SJSA1 (cell line): ENCODE measurements around the gene ULK4. TPM values are rescaled to one million over a fixed set of nuclear protein-coding genes. Genes with fewer than 3 reads are reported as not detected.
"Not testable (repeated sequence)": the region's sequence is repeated elsewhere in the genome, so short reads cannot be mapped to it uniquely, and the experiment has no call there.

Source experiments
- DNase-seq, 2 experiments: peaks; one replicate each; pipeline ENCODE4 v3.0.0-alpha.2; 2015 to 2020; ENCODE audit warnings: low spot score in 2 of 2, low read depth in 1 of 2
- H3K27ac ChIP-seq: fragments of 250-450 bp; sonication (Bioruptor Pico); 2 replicates; pipeline ENCODE4 v1.5.1; 2020; ENCODE audit warnings: mild to moderate bottlenecking, moderate library complexity
- H3K27me3 ChIP-seq: fragments of 250-450 bp; sonication (Bioruptor Pico); replicated peaks from 2 replicates; pipeline ENCODE4 v1.5.1; 2020; ENCODE audit warnings: mild to moderate bottlenecking, moderate library complexity
- H3K36me3 ChIP-seq: fragments of 250-450 bp; sonication (Bioruptor Pico); 2 replicates; pipeline ENCODE4 v1.5.1; 2020; ENCODE audit warnings: mild to moderate bottlenecking
- H3K4me1 ChIP-seq: fragments of 250-450 bp; sonication (Bioruptor Pico); replicated peaks from 2 replicates; pipeline ENCODE4 v1.6.1; 2021; ENCODE audit warnings: mild to moderate bottlenecking
- H3K4me3 ChIP-seq: fragments of 250-450 bp; sonication (Bioruptor Pico); 2 replicates; pipeline ENCODE4 v1.5.1; 2020; ENCODE audit warnings: mild to moderate bottlenecking
- H3K9me3 ChIP-seq: fragments of 250-450 bp; sonication (Bioruptor Pico); replicated peaks from 2 replicates; pipeline ENCODE4 v1.5.1; 2020; ENCODE audit warnings: mild to moderate bottlenecking
- total RNA-seq: library from RNA; depleted of rRNA; stranded (reverse); fragments of >200 nt; shearing (Covaris generic); gene quantifications from 2 replicates; pipeline ENCODE4 v1.2.3, GENCODE V29; 2014

The ULK4 gene
- total RNA-seq, 1 experiment from 2014 or later: 10.9 TPM

DNA sequence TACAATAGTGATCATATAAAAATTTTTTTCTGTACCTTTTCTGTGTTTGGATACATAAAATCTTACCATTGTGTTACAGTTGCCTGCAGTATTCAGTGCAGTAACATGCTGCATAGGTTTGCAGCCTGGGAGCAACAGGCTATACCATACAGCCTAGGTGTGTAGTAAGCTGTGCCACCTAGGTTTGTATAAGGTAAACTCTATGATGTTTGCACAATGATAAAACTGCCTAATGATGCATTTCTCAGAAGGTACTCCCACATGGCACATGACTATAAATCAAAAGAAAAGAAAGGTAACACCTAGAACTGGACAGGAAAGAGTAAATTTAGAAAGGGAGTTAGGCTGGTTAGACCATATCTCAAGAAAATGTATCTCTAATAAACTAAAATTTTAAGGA is 293.5 kb downstream of the ULK4 start:
- no peak overlapping the region for H3K27ac ChIP-seq
- no peaks in the 10 kb centered on the region for H3K36me3 ChIP-seq
- 0 out of 2 replicates have a peak, but pooled peaks cover 2% of the 10 kb centered on the region for H3K9me3 ChIP-seq
- DNase-seq: no peak
- no peaks in the 10 kb centered on the region for H3K27me3 ChIP-seq
- peaks cover 6% of the 10 kb centered on the region for H3K4me1 ChIP-seq
- no peak overlapping the region for H3K4me3 ChIP-seq

DNA sequence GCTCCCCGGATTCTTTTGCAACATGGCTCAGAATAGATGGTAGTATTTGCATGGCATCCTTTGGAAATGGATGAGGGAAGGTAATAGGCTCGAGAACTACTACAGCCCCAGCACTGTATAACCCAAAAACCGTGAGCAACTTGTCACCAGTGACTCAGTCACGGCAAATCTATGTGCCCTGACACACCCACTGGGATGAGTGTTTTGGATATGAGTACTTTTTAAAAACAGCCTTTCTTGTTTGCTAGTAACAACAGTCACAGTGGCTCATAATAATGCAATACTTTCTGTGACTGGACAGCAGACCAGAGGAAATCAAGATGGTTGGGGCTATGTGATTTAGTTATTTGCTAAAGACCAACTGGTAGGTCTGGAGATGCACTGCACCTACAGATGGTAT is 299.6 kb downstream of the ULK4 start:
- no peaks in the 10 kb centered on the region for H3K36me3 ChIP-seq
- no peak overlapping the region for H3K27ac ChIP-seq
- H3K4me3 ChIP-seq: no peak overlapping the region
- H3K27me3 ChIP-seq: no peaks in the 10 kb centered on the region
- no peaks in the 10 kb centered on the region for H3K4me1 ChIP-seq
- no peak for DNase-seq
- 0 out of 2 replicates have a peak, but pooled peaks cover 2% of the 10 kb centered on the region for H3K9me3 ChIP-seq

DNA sequence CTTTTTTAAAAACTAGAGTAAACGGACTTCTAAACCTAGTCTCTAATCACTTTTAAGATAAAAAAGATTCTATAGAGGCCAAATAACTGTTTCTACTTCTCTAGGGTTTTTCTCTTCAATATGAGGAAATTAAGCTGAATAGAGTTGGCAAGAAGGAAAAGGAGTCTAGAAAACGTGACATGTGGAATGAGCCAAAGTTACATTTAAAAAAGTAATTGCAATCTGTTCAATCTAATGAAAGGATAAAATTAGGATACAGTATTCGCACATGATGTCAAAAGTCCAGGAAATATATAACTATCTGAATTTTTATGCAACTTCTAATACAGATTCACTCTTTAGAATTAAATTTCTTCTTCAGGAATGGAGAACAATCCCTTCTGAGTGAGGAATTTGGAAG is 300.1 kb downstream of the ULK4 start:
- H3K27me3 ChIP-seq: no peaks in the 10 kb centered on the region
- H3K4me3 ChIP-seq: no peak overlapping the region
- H3K9me3 ChIP-seq: 0 out of 2 replicates have a peak, but pooled peaks cover 2% of the 10 kb centered on the region
- H3K36me3 ChIP-seq: no peaks in the 10 kb centered on the region
- no peak for DNase-seq
- H3K27ac ChIP-seq: no peak overlapping the region
- H3K4me1 ChIP-seq: no peaks in the 10 kb centered on the region

- H3K9me3 ChIP-seq: 0 out of 2 replicates have a peak, but pooled peaks cover 2% of the 10 kb centered on the region
- no peak overlapping the region for H3K4me3 ChIP-seq
- no peaks in the 10 kb centered on the region for H3K4me1 ChIP-seq
- DNase-seq: no peak
- no peak overlapping the region for H3K27ac ChIP-seq
- no peaks in the 10 kb centered on the region for H3K36me3 ChIP-seq
- H3K27me3 ChIP-seq: no peaks in the 10 kb centered on the region
Measured at GRCh38 chr3:41660510-41660909, 301.4 kb downstream of the ULK4 start.

DNA sequence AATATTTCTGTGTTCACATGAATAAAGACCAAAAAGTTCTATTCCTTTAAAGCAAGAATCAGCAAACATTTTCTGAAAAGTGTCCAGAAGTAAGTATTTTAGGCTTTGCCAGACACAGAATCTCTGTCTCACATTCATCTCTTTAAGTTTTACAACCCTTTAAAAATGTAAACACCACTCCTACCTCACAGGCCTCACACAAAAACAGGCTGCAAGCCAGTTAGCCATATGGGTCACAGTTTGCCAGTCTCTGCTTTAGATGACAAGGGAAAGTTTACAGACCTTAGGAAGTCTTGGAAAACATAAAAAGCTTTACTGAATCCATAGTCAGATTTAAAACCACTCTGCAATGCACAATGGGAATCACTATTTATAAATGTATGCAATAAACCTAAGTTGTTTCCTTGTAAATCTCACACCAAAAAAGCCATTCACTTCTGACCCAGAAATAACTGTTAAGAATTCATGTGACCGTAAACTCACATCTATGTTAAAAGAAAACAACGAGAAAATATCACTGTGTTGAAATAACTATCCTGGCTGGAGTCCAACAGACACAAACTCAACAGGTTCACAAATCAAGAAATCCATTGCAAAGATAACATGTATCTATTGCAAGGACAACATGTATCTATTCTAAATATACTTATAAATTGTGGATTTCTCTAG is 308.2 kb downstream of the ULK4 start:
- Histone ChIP-seq H3K4me3 (no peak overlapping the region), H3K27ac (peak overlapping the region; percentile 23), H3K4me1 (peaks cover 30% of the 10 kb centered on the region), H3K36me3 (no peaks in the 10 kb centered on the region), H3K9me3 (no peaks in the 10 kb centered on the region), H3K27me3 (no peaks in the 10 kb centered on the region)
- peak in 1 of 2 experiments; percentile 7 for DNase-seq

GRCh38 chr3:41652931-41653330 is 309.0 kb downstream of the ULK4 start:
- Histone ChIP-seq H3K9me3 (no peaks in the 10 kb centered on the region), H3K4me3 (no peak overlapping the region), H3K4me1 (peaks cover 30% of the 10 kb centered on the region), H3K27me3 (no peaks in the 10 kb centered on the region), H3K36me3 (no peaks in the 10 kb centered on the region), H3K27ac (peak overlapping the region; percentile 23)
- DNase-seq: peak in 1 of 2 experiments; percentile 41

- Histone ChIP-seq H3K36me3 (no peaks in the 10 kb centered on the region), H3K9me3 (no peaks in the 10 kb centered on the region), H3K27ac (no peak overlapping the region; the same call in 1 of the 2 replicates), H3K4me1 (peaks cover 30% of the 10 kb centered on the region), H3K27me3 (no peaks in the 10 kb centered on the region), H3K4me3 (no peak overlapping the region)
- no peak for DNase-seq
Measured at GRCh38 chr3:41652506-41652905, 309.4 kb downstream of the ULK4 start.

DNA sequence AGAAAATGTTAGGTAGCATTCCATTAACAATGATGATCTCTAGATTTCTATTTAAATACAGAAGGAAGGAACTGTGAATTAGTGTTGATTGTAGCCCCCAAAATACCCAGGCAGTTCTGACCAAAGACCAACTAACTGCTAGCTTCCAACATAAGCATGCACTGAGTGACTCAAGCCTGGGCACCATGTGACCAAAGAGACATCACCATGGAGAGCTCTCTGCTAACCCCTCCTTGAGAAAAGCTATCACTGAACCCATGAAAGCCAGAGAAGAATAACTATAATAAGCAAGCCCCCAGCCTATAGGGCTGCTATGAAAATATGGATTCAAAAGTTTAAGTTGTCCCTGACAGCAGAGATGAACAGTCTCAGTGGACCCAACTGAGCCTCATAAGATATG is 310.2 kb downstream of the ULK4 start:
- H3K27me3 ChIP-seq: no peaks in the 10 kb centered on the region
- DNase-seq: no peak
- no peaks in the 10 kb centered on the region for H3K9me3 ChIP-seq

DNA sequence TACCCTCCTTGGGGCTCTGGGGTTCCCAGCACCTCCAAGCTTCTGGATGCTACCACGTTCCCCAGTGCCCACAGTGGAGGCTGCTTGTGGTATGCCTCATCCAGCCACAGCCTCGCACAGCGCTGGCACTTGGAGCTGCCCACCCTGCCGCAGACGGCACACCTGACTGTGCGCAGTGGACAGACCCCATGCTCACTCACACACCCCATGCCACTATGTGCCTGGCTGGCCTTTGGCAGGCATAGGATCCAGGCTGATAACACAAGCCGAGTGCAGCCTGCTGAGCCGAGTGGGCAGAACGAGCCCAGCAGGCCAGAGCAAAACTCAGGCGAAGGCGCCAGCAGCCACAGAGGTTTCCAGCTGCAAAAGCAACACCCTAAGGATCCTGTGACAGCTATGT is 311.5 kb downstream of the ULK4 start:
- Histone ChIP-seq H3K27me3 (no peaks in the 10 kb centered on the region), H3K4me1 (peaks cover 30% of the 10 kb centered on the region), H3K36me3 (no peaks in the 10 kb centered on the region), H3K4me3 (no peak overlapping the region), H3K27ac (no peak overlapping the region), H3K9me3 (no peaks in the 10 kb centered on the region)
- no peak for DNase-seq

More for the DNA sequence above, 310.2 kb downstream of the ULK4 start:
- Histone ChIP-seq H3K4me1 (peaks cover 30% of the 10 kb centered on the region), H3K4me3 (no peak overlapping the region), H3K36me3 (no peaks in the 10 kb centered on the region), H3K27ac (no peak overlapping the region)

DNA sequence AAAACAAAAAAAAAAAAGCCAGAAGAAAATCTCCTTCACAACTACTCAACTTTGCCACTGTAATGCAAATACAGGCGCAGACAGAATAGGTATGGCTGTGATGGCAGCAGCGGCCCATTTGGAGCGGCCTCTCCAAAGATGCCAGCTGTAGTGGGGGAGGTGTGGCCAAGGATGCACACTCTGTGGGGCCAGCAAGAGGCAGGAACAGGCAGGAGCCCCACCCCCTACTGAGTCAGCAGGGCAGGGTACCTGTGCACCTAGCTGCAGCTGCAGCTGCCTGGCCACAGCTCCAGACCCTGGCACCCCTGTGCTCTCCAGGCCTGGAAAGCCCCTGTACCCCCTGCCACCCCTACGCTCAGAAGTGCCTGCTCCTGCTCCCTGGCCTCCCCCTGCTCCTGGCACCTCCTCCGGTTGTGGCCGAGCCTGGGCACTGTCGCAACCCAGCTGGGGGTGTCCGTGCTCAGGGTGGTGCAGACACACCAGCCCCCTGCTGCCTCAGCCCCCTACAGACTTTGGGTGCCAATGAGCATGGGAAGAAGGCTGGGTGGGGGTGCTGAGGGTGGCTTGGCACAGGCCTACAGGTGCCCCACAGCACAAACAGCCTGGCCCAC is 312.7 kb downstream of the ULK4 start:
- Histone ChIP-seq H3K4me3 (no peak overlapping the region), H3K9me3 (no peaks in the 10 kb centered on the region), H3K27ac (no peak overlapping the region), H3K27me3 (no peaks in the 10 kb centered on the region), H3K36me3 (no peaks in the 10 kb centered on the region), H3K4me1 (peaks cover 30% of the 10 kb centered on the region)
- no peak for DNase-seq

DNA sequence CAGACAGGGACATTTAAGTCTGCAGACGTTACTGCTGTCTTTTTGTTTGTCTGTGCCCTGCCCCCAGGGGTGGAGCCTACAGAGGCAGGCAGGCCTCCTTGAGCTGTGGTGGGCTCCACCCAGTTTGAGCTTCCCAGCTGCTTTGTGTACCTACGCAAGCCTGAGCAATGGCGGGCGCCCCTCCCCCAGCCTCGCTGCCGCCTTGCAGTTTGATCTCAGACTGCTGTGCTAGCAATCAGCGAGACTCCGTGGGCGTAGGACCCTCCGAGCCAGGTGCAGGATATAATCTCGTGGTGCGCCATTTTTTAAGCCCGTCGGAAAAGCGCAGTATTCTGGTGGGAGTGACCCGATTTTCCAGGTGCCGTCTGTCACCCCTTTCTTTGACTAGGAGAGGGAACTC is 314.2 kb downstream of the ULK4 start:
- H3K36me3 ChIP-seq, DNase-seq, H3K27ac ChIP-seq, H3K4me3 ChIP-seq, H3K9me3 ChIP-seq, H3K27me3 ChIP-seq: not testable (repeated sequence)
- peaks cover 18% of the 10 kb centered on the region for H3K4me1 ChIP-seq

DNA sequence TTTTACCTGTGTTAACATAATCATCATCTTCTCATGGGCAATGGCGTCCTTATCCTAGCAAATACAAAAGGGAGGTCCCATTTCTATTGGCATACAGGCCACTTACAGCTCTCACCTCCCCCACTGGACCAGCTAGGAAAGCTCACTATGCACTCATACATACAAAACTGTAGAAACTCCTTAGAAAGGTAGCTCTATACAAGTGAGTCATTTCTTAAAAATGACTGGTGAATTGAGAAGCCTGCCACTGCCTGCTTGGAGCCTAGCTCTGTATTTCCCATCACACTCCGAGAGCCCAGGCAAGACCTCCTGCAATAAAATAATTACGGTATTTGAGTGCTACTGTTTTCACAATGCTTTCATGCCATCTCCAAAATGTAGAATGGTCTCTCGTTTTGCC is 321.8 kb downstream of the ULK4 start:
- Histone ChIP-seq H3K36me3 (no peaks in the 10 kb centered on the region), H3K4me1 (peaks cover 7% of the 10 kb centered on the region)

DNA sequence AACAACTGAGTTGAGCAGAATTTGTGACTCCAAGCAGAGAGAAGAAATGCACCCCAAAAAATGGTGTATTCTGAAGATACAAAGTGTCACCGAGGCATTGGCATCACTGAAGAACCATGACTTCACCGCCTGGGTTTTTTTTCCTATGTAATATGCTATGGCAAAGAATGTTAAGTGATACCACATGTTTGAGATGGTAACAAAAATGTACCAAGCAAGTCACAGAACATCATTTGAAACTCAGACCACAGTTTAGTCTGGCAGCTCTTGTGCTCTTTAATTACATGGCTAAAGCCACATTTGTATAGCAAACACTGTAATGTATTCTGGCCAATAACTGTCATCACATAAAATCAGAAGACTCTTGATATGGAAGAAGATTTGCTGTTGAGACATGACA is 323.5 kb downstream of the ULK4 start:
- Histone ChIP-seq H3K4me1 (peaks cover 7% of the 10 kb centered on the region), H3K4me3 (no peak overlapping the region), H3K27me3 (no peaks in the 10 kb centered on the region), H3K27ac (no peak overlapping the region), H3K36me3 (no peaks in the 10 kb centered on the region), H3K9me3 (no peaks in the 10 kb centered on the region)
- DNase-seq: no peak

More for the DNA sequence above, 321.8 kb downstream of the ULK4 start:
- H3K27me3 ChIP-seq: no peaks in the 10 kb centered on the region
- H3K9me3 ChIP-seq: no peaks in the 10 kb centered on the region
- no peak overlapping the region for H3K4me3 ChIP-seq
- peak in 1 of 2 experiments; percentile 11 for DNase-seq
- no peak overlapping the region for H3K27ac ChIP-seq

GRCh38 chr3:41632700-41633099 is 329.2 kb downstream of the ULK4 start:
- Histone ChIP-seq H3K4me3 (no peak overlapping the region), H3K36me3 (no peaks in the 10 kb centered on the region), H3K9me3 (no peaks in the 10 kb centered on the region), H3K27ac (no peak overlapping the region), H3K4me1 (peaks cover 7% of the 10 kb centered on the region), H3K27me3 (no peaks in the 10 kb centered on the region)
- no peak for DNase-seq
